Upper lobe of right lung (tissue), 1 donor: ENCODE measurements around the gene USP25. TPM values are rescaled to one million over a fixed set of nuclear protein-coding genes. Genes with fewer than 3 reads are reported as not detected.

Source experiments
- ATAC-seq: fragments of 200-7000 bp; cut with Tn5 transposase; one replicate; pipeline ENCODE4 v1.9.1; 2020; ENCODE audit warnings: mild to moderate bottlenecking, moderate library complexity
- DNase-seq: peaks from one replicate; pipeline ENCODE4 v3.0.0-alpha.2; 2020
- H3K27ac ChIP-seq: fragments of 200-600 bp; one replicate; pipeline ENCODE4 v1.8.0; 2022
- H3K27me3 ChIP-seq: fragments of 200-600 bp; one replicate; pipeline ENCODE4 v1.8.0; 2022; ENCODE audit warnings: mild to moderate bottlenecking
- H3K36me3 ChIP-seq: fragments of 200-600 bp; one replicate; pipeline ENCODE4 v1.8.0; 2022
- H3K4me1 ChIP-seq: fragments of 200-600 bp; one replicate; pipeline ENCODE4 v1.8.0; 2022
- H3K4me3 ChIP-seq: fragments of 200-600 bp; one replicate; pipeline ENCODE4 v1.8.0; 2022; ENCODE audit warnings: mild to moderate bottlenecking
- H3K9me3 ChIP-seq: fragments of 200-600 bp; one replicate; pipeline ENCODE4 v1.8.0; 2022
- intact Hi-C: fragments of 100-400 bp; cut with DNase I; formaldehyde crosslinking; loops from one replicate; pipeline ENCODE4 v1.11.0; 2022
- total RNA-seq: library from RNA; stranded (reverse); fragmentation: NEBNext Ultra II Directional; extraction: Animal tissue kit (Norgen Biotek cat#: 25700); gene quantifications from one replicate; pipeline ENCODE4 v1.2.1, GENCODE V29; 2021
- TF ChIP-seq, protein P1 (sequence below): fragments of 200-600 bp; IDR thresholded peaks from one replicate; pipeline ENCODE4 v1.8.0; 2022; ENCODE audit warnings: antibody characterized with exemption
- donor health status: DM: no; HTN: yes; CAD: no; lungs with severe emphysema.

USP25 gene
- total RNA-seq, 1 donor from 2014 or later, result 65.0 TPM

DNA sequence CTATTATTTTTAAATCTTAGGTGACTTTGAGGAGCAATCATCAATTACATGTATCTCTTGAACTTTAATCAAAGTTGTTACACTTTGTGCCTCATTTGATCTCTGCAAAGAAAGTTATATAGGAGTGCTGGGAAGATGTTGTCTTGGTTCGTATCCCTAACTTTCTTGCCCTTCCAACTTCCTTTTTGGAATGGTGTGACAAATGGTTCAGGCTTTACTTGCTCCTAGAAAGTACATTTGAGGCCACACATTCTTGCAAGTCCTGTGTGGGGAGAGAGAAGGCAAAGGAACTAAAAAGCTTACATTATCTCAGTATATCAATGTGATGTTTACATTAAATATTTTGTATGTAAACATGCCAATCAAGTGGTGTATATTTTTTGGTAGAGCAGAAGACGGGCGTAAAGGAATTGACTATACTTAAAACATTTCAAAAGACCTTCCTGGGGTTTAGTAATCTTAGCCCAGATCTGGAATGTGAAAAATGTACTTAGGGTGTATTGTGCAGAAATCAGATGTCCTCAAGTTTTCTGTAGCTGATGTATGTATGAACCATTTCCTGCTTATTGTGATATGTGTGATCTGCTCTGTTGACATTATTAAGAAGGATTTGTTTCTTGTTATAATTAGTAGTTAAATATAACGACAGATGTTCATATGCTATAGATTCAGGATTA is 59.2 kb downstream of the USP25 start:
- no peaks in the 10 kb centered on the region for H3K9me3 ChIP-seq
- no peak overlapping the region for H3K27ac ChIP-seq
- DNase-seq (no peak), ATAC-seq (peak; percentile 46)
- intact Hi-C loops, result no loop called here
- no peaks in the 10 kb centered on the region for H3K27me3 ChIP-seq
- no peak overlapping the region for H3K4me3 ChIP-seq
- no peaks in the 10 kb centered on the region for H3K36me3 ChIP-seq
- TF ChIP-seq, protein P1, sequence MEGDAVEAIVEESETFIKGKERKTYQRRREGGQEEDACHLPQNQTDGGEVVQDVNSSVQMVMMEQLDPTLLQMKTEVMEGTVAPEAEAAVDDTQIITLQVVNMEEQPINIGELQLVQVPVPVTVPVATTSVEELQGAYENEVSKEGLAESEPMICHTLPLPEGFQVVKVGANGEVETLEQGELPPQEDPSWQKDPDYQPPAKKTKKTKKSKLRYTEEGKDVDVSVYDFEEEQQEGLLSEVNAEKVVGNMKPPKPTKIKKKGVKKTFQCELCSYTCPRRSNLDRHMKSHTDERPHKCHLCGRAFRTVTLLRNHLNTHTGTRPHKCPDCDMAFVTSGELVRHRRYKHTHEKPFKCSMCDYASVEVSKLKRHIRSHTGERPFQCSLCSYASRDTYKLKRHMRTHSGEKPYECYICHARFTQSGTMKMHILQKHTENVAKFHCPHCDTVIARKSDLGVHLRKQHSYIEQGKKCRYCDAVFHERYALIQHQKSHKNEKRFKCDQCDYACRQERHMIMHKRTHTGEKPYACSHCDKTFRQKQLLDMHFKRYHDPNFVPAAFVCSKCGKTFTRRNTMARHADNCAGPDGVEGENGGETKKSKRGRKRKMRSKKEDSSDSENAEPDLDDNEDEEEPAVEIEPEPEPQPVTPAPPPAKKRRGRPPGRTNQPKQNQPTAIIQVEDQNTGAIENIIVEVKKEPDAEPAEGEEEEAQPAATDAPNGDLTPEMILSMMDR, result no peak
- peaks cover 9% of the 10 kb centered on the region for H3K4me1 ChIP-seq

DNA sequence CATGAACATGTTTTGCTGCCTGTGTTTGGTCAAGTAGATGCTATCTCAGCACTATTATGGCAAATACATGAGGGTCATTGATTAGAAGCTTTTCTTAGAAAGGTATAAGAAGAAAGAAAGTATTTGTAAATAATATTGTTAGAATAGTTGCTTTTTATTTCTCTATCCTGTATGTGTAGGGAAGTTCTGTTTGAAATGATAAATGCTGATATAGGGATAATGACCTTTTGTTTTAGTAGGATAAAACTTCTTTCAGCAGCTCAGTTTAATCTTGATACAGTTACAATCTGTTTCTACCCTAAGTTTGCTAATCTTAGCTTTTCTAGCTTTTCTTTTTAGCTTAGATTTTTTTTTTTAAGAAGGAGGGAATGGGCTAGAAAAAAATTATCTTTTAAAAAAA is 63.3 kb downstream of the USP25 start:
- H3K36me3 ChIP-seq, result no peaks in the 10 kb centered on the region
- intact Hi-C loops, result no loop called here
- no peaks in the 10 kb centered on the region for H3K9me3 ChIP-seq
- no peak for DNase-seq
- no peak for ATAC-seq
- no peaks in the 10 kb centered on the region for H3K27me3 ChIP-seq
- peaks cover 14% of the 10 kb centered on the region for H3K4me1 ChIP-seq
- TF ChIP-seq, protein P1, result no peak
- no peak overlapping the region for H3K4me3 ChIP-seq
- H3K27ac ChIP-seq, result no peak overlapping the region

DNA sequence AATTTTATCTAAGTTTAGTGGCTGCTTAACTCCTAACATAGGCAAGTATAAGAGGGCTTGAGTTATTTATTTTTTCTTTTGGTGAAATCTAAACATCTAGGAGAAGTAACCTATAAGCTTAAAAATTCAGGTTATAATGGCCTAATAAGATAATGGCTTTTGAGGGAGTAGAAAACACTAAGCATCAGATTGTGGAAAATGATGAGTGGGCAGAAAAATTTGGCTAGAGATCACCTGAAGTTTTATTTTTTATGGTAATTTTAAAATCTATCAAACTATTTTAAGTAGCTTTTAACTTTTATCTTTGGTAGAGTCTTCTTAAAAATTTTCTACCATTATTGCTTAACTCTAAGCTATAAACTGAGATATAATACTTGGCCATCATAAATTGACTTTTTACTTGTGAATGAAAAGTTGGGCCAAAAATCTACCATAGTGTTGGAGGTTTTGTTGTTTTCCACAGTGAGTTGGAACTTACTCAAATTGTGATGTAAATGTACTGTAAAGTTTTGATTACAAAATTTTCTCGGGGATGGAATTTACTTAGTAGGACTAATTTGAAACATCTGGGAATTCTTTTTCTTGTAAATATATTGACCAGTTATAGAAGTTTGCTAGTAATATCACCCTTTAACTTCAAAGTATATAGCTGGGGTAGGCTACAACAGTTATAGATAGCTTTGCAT is 63.9 kb downstream of the USP25 start:
- Histone ChIP-seq H3K4me1 (peaks cover 12% of the 10 kb centered on the region), H3K9me3 (no peaks in the 10 kb centered on the region), H3K4me3 (no peak overlapping the region), H3K27me3 (no peaks in the 10 kb centered on the region), H3K27ac (no peak overlapping the region), H3K36me3 (no peaks in the 10 kb centered on the region)
- intact Hi-C loops, result no loop called here
- DNase-seq (no peak), ATAC-seq (no peak)
- TF ChIP-seq, protein P1, result no peak

DNA sequence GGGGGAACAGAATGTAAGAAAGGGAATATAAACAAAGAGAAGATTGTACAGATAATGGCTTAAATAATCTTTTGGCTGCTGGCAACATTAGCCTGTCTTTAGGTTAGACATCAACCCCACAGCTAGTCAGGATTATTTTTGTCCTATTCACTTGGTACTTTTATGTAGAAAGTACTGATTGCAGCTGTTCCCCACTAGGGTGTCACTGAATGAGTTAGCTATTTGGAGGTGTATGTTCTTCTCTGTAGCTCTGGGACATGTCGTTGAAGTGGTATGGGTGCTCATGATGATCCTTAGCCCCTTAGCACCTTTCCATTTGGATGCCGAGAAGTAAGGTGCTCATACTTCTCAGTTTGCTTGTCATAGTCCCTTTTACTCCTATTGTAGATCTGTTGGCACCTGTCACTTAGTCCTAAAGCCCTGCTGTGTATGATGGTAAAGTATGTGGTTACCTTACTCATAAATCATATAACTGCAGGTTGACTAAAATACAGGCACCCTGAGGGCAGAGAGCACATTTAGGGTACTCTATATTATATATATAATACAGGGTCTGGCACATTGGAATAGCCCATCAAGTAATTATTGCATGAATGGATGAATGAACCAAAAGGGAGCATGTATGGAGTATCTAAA is 64.6 kb downstream of the USP25 start:
- Histone ChIP-seq H3K9me3 (no peaks in the 10 kb centered on the region), H3K4me3 (no peak overlapping the region), H3K4me1 (peaks cover 5% of the 10 kb centered on the region), H3K36me3 (no peaks in the 10 kb centered on the region), H3K27ac (no peak overlapping the region), H3K27me3 (no peaks in the 10 kb centered on the region)
- TF ChIP-seq, protein P1, result no peak
- intact Hi-C loops, result no loop called here
- no peak for ATAC-seq
- no peak for DNase-seq

DNA sequence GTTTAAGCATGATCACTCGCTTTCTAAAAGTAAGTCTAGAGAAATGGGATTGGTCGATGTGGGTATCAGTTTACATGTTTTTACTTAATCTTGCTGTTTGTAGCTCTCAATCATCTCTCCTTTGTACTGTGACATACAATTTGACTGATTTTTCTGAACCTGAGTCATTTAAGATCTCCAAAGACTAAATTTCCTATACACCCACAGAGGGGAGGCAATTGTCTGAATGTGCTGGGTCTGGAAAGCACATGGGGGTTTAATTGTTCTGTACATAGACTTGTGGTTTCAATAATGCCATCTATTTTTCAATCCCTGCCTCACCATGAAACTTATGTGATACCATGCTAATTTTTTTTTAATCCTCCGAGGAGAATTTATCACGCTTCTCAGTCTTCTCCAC is 65.8 kb downstream of the USP25 start:
- intact Hi-C loops, result no loop called here
- TF ChIP-seq, protein P1, result no peak
- DNase-seq, result no peak

More for the DNA sequence above, 65.8 kb downstream of the USP25 start:
- Histone ChIP-seq H3K27me3 (no peaks in the 10 kb centered on the region), H3K9me3 (no peaks in the 10 kb centered on the region), H3K4me1 (peaks cover 5% of the 10 kb centered on the region), H3K27ac (no peak overlapping the region), H3K4me3 (no peak overlapping the region), H3K36me3 (no peaks in the 10 kb centered on the region)
- ATAC-seq, result no peak
